ENCODE data around the gene LY6G5B.

GRCh38 chr6:31652925-31653724 is 16.7 kb upstream of the LY6G5B start:
- TF ChIP-seq POLR2A (IDR thresholded peaks at IDR 0.05) (peak; percentile 3), CTCF (IDR thresholded peaks at IDR 0.05) (peak in 1 of 3 donors; percentile 6), EP300 (IDR thresholded peaks at IDR 0.05) (no peak)

Data from ovary (tissue), 3 donors.